ENCODE results near the gene CRYZL1.

DNA sequence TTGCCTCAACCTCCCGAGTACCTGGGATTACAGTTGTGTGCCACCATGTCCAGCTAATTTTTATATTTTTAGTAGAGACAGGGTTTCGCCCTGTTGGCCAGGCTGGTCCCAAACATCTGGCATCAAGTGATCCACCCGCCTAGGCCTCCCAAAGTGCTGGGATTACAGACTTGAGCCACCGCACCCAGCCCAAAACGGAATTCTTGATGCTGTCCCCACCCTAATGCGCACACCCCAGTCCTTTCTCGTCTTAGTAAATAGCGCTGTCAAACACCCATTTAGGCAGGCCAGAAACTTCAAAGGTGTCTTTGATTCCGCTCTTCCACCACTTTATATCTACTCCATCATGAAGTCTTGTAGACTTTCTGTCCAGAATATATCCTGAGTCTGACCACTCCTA is 35.9 kb upstream of the CRYZL1 start:
- no peak for TF ChIP-seq YY1 (IDR thresholded peaks at IDR 0.05; ENCODE audit: insufficient read depth, insufficient read length)
- no peak for TF ChIP-seq ZNF274 (IDR thresholded peaks at IDR 0.05; ENCODE audit: low read depth, low read length)
- no peak for TF ChIP-seq SUZ12 (IDR thresholded peaks at IDR 0.05; ENCODE audit: extremely low read depth, insufficient read depth, insufficient read length)
